SK-N-SH (cell line): ENCODE data around the gene THADA. TPM values are rescaled to one million over a fixed set of nuclear protein-coding genes. Genes with fewer than 3 reads are reported as not detected.

Experiments
- CTCF ChIA-PET: fragments of 300-600, 350-600 bp; formaldehyde crosslinking; extraction: SDS; loops from one replicate; lab custom pipeline; 2021; lab: Yijun Ruan, JAX
- POLR2A ChIA-PET: fragments of 350-600 bp; sonication (Branson Sonifier 250); formaldehyde crosslinking; extraction: SDS; loops from one replicate; lab custom pipeline; 2020; ENCODE audit warnings: antibody characterized with exemption, inconsistent platforms; lab: Yijun Ruan, JAX
- DNase-seq: peaks from one replicate; pipeline ENCODE4 v3.0.0; 2012
- H2AFZ ChIP-seq: fragments of 200-600 bp; sonication (generic); 2 replicates; pipeline ENCODE4 v1.8.1; 2016; ENCODE audit warnings: antibody characterized with exemption, mild to moderate bottlenecking, low read depth
- H3F3A ChIP-seq: fragments of 200-600 bp; sonication (generic); replicated peaks from 2 replicates; pipeline ENCODE3; 2016; ENCODE audit warnings: antibody characterized with exemption, mild to moderate bottlenecking; ENCODE audit not compliant: insufficient read depth
- H3K27ac ChIP-seq, 2 experiments: fragments of 200-500 bp in 1 of 2; fragments of 200-600 bp in 1 of 2; sonication (Bioruptor generic) in 1 of 2; sonication (generic), shearing (Covaris generic) in 1 of 2; 2 replicates each; pipeline versions ENCODE4 v1.5.1 to v1.6.1; 2014 to 2016; ENCODE audit warnings: low read depth in 2 of 2, inconsistent platforms in 1 of 2, low read length in 1 of 2, mild to moderate bottlenecking in 1 of 2, mixed read lengths in 1 of 2
- H3K27me3 ChIP-seq: fragments of 200-600 bp; sonication (generic), shearing (Covaris generic); 2 replicates; pipeline ENCODE4 v1.6.1; 2016; ENCODE audit warnings: mixed run types; ENCODE audit not compliant: insufficient read depth
- H3K36me3 ChIP-seq, 2 experiments: fragments of 200-500 bp in 1 of 2; fragments of 200-600 bp in 1 of 2; sonication (Bioruptor generic) in 1 of 2; sonication (generic) in 1 of 2; replicated peaks in 1 of 2; 2 replicates each; pipeline versions ENCODE3 to v1.5.1; 2014 to 2016; ENCODE audit warnings: low read length in 1 of 2, mild to moderate bottlenecking in 1 of 2; ENCODE audit not compliant: insufficient read depth in 2 of 2, control insufficient read depth in 1 of 2
- H3K4me1 ChIP-seq, 2 experiments: fragments of 200-500 bp in 1 of 2; fragments of 200-600 bp in 1 of 2; sonication (Bioruptor generic) in 1 of 2; sonication (generic), shearing (Covaris generic) in 1 of 2; 2 replicates each; pipeline versions ENCODE4 v1.5.1 to v1.6.1; 2014 to 2016; ENCODE audit warnings: low read depth in 1 of 2, low read length in 1 of 2, mixed run types in 1 of 2; ENCODE audit not compliant: insufficient read depth in 2 of 2, control insufficient read depth in 1 of 2
- H3K4me2 ChIP-seq: fragments of 200-600 bp; sonication (generic), shearing (Covaris generic); 2 replicates; pipeline ENCODE4 v1.6.1; 2017; ENCODE audit warnings: mixed run types
- H3K4me3 ChIP-seq, 2 experiments: fragments of 200-500 bp in 1 of 2; fragments of 200-600 bp in 1 of 2; sonication (Bioruptor generic) in 1 of 2; sonication (generic), shearing (Covaris generic) in 1 of 2; 2 replicates each; pipeline versions ENCODE4 v1.5.1 to v1.8.1; 2014 to 2016; ENCODE audit warnings: low read depth in 2 of 2, inconsistent platforms in 1 of 2, low read length in 1 of 2, mild to moderate bottlenecking in 1 of 2, mixed read lengths in 1 of 2, moderate library complexity in 1 of 2
- H3K79me2 ChIP-seq: fragments of 200-600 bp; sonication (generic); 2 replicates; pipeline ENCODE4 v1.8.1; 2017; ENCODE audit warnings: mild to moderate bottlenecking; ENCODE audit not compliant: insufficient read depth
- H3K9ac ChIP-seq: fragments of 200-600 bp; sonication (generic); 2 replicates; pipeline ENCODE4 v1.6.1; 2017; ENCODE audit warnings: mixed run types
- H3K9me2 ChIP-seq: fragments of 200-600 bp; sonication (generic); 2 replicates; pipeline ENCODE4 v1.6.1; 2017; ENCODE audit warnings: mixed run types
- H3K9me3 ChIP-seq: fragments of 200-600 bp; sonication (generic); 2 replicates; pipeline ENCODE4 v1.6.1; 2017; ENCODE audit warnings: mixed run types, mild to moderate bottlenecking, moderate library complexity
- H4K20me1 ChIP-seq: fragments of 200-600 bp; sonication (generic); 2 replicates; pipeline ENCODE4 v1.6.1; 2017; ENCODE audit warnings: mild to moderate bottlenecking, mixed run types; ENCODE audit not compliant: insufficient read depth
- CHD2 ChIP-seq: fragments of 150-350 bp; IDR thresholded peaks from 2 replicates; pipeline ENCODE4 v1.6.1; 2018; ENCODE audit warnings: low read length; ENCODE audit not compliant: partially characterized antibody
- EP300 ChIP-seq, 2 experiments: IDR thresholded peaks; 2 replicates each; pipeline versions ENCODE4 v1.4.0 to v1.6.1; 2012; ENCODE audit warnings: borderline replicate concordance in 1 of 2, low read depth in 1 of 2, low read length in 1 of 2
- FOXJ3 ChIP-seq: sonication (generic); formaldehyde crosslinking; IDR thresholded peaks from 2 replicates; pipeline ENCODE4 v1.5.1; 2020; ENCODE audit warnings: mild to moderate bottlenecking, missing genetic modification reagents
- FOXM1 ChIP-seq: IDR thresholded peaks from 2 replicates; pipeline ENCODE4 v1.4.0; 2012; ENCODE audit warnings: low read depth, mild to moderate bottlenecking
- GABPA ChIP-seq: IDR thresholded peaks from 2 replicates; pipeline ENCODE4 v1.4.0; 2012; ENCODE audit warnings: low read depth, mild to moderate bottlenecking
- GATA2 ChIP-seq: sonication (generic); formaldehyde crosslinking; IDR thresholded peaks from 2 replicates; pipeline ENCODE4 v1.5.0; 2020; ENCODE audit warnings: mild to moderate bottlenecking, missing genetic modification reagents
- JUND ChIP-seq: IDR thresholded peaks from 2 replicates; pipeline ENCODE4 v1.4.0; 2012
- MEF2A ChIP-seq: IDR thresholded peaks from 2 replicates; pipeline ENCODE4 v1.4.0; 2012; ENCODE audit warnings: low read depth, borderline replicate concordance
- MXI1 ChIP-seq: IDR thresholded peaks from 2 replicates; pipeline ENCODE4 v1.6.1; 2012; ENCODE audit warnings: mild to moderate bottlenecking, low read depth, low read length, improper control_type of control experiment
- POLR2AphosphoS5 ChIP-seq: IDR thresholded peaks from 2 replicates; pipeline ENCODE4 v1.6.1; 2012; ENCODE audit warnings: low read depth, low read length
- SMC3 ChIP-seq: IDR thresholded peaks from 2 replicates; pipeline ENCODE4 v1.6.1; 2012; ENCODE audit warnings: low read depth, low read length, improper control_type of control experiment
- TCF12 ChIP-seq: IDR thresholded peaks from 2 replicates; pipeline ENCODE4 v1.4.0; 2012
- WGBS: methylation state at CpG from one replicate; pipeline ENCODE4 v1.1.6; 2017; ENCODE audit warnings: low lambda C conversion rate; 5-methylcytosine and 5-hydroxymethylcytosine counted together
- polyA plus RNA-seq, 3 experiments: library from polyadenylated mRNA; depleted of rRNA; stranded (reverse); fragments of >200 nt; gene quantifications; 2 replicates each; pipeline ENCODE4 v1.2.3, GENCODE V29; 2012
- TF ChIP-seq, protein P1 (sequence below): IDR thresholded peaks from 2 replicates; pipeline ENCODE4 v1.4.0; 2012; ENCODE audit warnings: low read depth, borderline replicate concordance
- TF ChIP-seq, protein P2 (sequence below): IDR thresholded peaks from 2 replicates; pipeline ENCODE4 v1.6.1; 2012; ENCODE audit warnings: mild to moderate bottlenecking, low read depth, low read length, moderate library complexity

Gene THADA
- polyA plus RNA-seq, 1 of the 3 experiments (the other 2 are of a cell fraction): 25.6 TPM

DNA sequence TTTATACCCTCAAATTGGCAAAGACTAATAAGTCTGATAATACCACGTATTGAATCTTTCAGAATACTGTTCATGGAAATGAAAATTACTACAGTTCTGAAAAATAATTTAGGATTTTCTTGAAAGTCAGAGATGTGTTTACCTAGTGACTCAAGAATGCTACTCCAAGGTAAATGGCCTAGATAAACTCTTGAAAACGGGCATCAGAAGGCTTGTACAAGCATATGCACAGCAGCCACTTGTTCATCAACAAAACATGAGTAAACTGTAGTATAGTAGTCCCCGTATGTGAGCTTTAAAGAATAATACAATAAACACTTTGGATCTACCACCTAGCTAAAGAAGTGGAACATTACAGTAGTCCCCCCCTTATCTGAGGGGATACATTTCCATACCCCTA is 157.5 kb downstream of the THADA start:
- no peaks in the 10 kb centered on the region for H3K9me2 ChIP-seq
- H3K9me3 ChIP-seq: no peaks in the 10 kb centered on the region
- peaks cover 0 to 2% of the 10 kb centered on the region in 2 experiments for H3K36me3 ChIP-seq
- 77% methylated on average over 3 of the region's 3 CpGs for WGBS
- peak overlapping the region; percentile 37; the same call in 1 of the 2 replicates for H3K9ac ChIP-seq
- H4K20me1 ChIP-seq: no peaks in the 10 kb centered on the region
- peaks cover 17% of the 10 kb centered on the region for H3F3A ChIP-seq
- H3K27ac ChIP-seq: peak overlapping the region in 1 of 2 experiments; percentile 79; a peak in 2 of 4 replicates
- no peak overlapping the region for H3K4me3 ChIP-seq
- no peak overlapping the region for H2AFZ ChIP-seq
- TF ChIP-seq SMC3: no peak
- TF ChIP-seq JUND: no peak
- TF ChIP-seq POLR2AphosphoS5: no peak
- TF ChIP-seq MEF2A: no peak
- no peak for DNase-seq
- H3K79me2 ChIP-seq: no peaks in the 10 kb centered on the region
- H3K4me1 ChIP-seq: peaks cover 0 to 7% of the 10 kb centered on the region in 2 experiments; a peak in 2 of 4 replicates
- no peak overlapping the region for H3K4me2 ChIP-seq
- ChIA-PET CTCF (interaction anchor here (0.8 to 1.6 kb wide), 3 partner anchors 12 to 210 kb away, joined by 3 to 5 read pairs (median 3); no protein-coding TSS in a partner anchor), POLR2A (no interaction called here)
- no peaks in the 10 kb centered on the region for H3K27me3 ChIP-seq

DNA sequence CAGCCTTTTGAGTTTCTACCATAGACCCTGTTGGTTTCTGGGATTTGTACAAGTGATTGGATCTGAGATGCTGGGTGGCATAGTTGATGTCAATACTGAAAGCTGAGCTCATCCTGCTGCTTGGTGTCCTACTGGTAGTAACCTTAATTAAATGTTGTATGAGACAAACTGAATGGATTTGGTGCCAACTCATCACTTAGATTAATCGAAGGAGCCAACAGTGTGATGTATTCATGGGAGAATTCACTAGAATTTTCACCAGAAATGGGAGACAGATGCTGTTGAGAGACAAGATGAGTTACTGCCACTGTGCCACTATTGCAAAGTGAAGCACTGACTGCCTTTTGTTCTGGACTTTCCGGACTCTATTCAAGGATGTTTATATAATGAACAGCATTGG is 158.5 kb downstream of the THADA start:
- no peak overlapping the region for H3K27ac ChIP-seq
- H3K79me2 ChIP-seq: no peaks in the 10 kb centered on the region
- WGBS: 82% methylated on average over 2 of the region's 2 CpGs
- H3K36me3 ChIP-seq: peaks cover 0 to 4% of the 10 kb centered on the region in 2 experiments
- H3K4me1 ChIP-seq: peaks cover 0 to 5% of the 10 kb centered on the region in 2 experiments; a peak in 2 of 4 replicates
- H3K9ac ChIP-seq: no peak overlapping the region
- H3K9me3 ChIP-seq: no peaks in the 10 kb centered on the region
- H3K27me3 ChIP-seq: no peaks in the 10 kb centered on the region
- H4K20me1 ChIP-seq: no peaks in the 10 kb centered on the region
- peaks cover 17% of the 10 kb centered on the region for H3F3A ChIP-seq
- CTCF ChIA-PET: interaction anchor here (1.4 kb wide), 1 partner anchor 11 kb away, joined by 3 read pairs; no protein-coding TSS in a partner anchor
- POLR2A ChIA-PET: no interaction called here
- H2AFZ ChIP-seq: no peak overlapping the region
- no peak overlapping the region for H3K4me3 ChIP-seq
- TF ChIP-seq MXI1 (no peak), FOXJ3 (no peak), TCF12 (no peak), GATA2 (CRISPR knock-in tag) (no peak), CHD2 (no peak), POLR2AphosphoS5 (no peak), FOXM1 (no peak), EP300 (IDR thresholded peaks at IDR 0.05; ENCODE audit: borderline replicate concordance in 1 of 2, low read depth in 1 of 2, low read length in 1 of 2) (no peak), GABPA (no peak)
- TF ChIP-seq, protein P1, sequence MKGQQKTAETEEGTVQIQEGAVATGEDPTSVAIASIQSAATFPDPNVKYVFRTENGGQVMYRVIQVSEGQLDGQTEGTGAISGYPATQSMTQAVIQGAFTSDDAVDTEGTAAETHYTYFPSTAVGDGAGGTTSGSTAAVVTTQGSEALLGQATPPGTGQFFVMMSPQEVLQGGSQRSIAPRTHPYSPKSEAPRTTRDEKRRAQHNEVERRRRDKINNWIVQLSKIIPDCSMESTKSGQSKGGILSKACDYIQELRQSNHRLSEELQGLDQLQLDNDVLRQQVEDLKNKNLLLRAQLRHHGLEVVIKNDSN: no peak
- TF ChIP-seq, protein P2, sequence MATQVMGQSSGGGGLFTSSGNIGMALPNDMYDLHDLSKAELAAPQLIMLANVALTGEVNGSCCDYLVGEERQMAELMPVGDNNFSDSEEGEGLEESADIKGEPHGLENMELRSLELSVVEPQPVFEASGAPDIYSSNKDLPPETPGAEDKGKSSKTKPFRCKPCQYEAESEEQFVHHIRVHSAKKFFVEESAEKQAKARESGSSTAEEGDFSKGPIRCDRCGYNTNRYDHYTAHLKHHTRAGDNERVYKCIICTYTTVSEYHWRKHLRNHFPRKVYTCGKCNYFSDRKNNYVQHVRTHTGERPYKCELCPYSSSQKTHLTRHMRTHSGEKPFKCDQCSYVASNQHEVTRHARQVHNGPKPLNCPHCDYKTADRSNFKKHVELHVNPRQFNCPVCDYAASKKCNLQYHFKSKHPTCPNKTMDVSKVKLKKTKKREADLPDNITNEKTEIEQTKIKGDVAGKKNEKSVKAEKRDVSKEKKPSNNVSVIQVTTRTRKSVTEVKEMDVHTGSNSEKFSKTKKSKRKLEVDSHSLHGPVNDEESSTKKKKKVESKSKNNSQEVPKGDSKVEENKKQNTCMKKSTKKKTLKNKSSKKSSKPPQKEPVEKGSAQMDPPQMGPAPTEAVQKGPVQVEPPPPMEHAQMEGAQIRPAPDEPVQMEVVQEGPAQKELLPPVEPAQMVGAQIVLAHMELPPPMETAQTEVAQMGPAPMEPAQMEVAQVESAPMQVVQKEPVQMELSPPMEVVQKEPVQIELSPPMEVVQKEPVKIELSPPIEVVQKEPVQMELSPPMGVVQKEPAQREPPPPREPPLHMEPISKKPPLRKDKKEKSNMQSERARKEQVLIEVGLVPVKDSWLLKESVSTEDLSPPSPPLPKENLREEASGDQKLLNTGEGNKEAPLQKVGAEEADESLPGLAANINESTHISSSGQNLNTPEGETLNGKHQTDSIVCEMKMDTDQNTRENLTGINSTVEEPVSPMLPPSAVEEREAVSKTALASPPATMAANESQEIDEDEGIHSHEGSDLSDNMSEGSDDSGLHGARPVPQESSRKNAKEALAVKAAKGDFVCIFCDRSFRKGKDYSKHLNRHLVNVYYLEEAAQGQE: no peak
- no peak for DNase-seq
- H3K9me2 ChIP-seq: no peaks in the 10 kb centered on the region
- no peak overlapping the region for H3K4me2 ChIP-seq
